Measurements from ENCODE around the gene HLTF. TPM values are rescaled to one million over a fixed set of nuclear protein-coding genes. Genes with fewer than 3 reads are reported as not detected.

HLTF gene
- total RNA-seq, result 63.8 and 72.8 TPM in 2 replicates

GRCh38 chr3:149086232-149086988 is at the start of gene HLTF:
HLTF (minus strand) TSS chr3:149086533; CDS start chr3:149086336, 197 bp downstream.

GRCh38 chr3:149129326-149130205 is 43.2 kb upstream of the HLTF start, which contains the start of gene HPS3:
HPS3 (plus strand) TSS chr3:149129638; CDS start chr3:149129724, 86 bp downstream.

GRCh38 chr3:148991219-148992026 is 94.9 kb downstream of the HLTF start, which contains the start of gene GYG1:
GYG1 (plus strand) TSS chr3:148991540; CDS start chr3:148991641, 101 bp downstream.

Other genes starting within 250 kb of the HLTF start
- not detected in 2 replicates for gene CPA3, start 221.2 kb downstream of the HLTF start, total RNA-seq
- 38.3 and 39.7 TPM in 2 replicates for gene GYG1, start 95.0 kb downstream of the HLTF start, total RNA-seq
- gene HPS3, start 43.1 kb upstream of the HLTF start, total RNA-seq, result 45.1 and 46.4 TPM in 2 replicates
- gene CP, start 135.3 kb upstream of the HLTF start, total RNA-seq, result not detected in 2 replicates
- under 0.01 and 0.46 TPM in 2 replicates for gene TM4SF18, start 247.1 kb upstream of the HLTF start, total RNA-seq